GM23338 (cell line): Measurements from ENCODE around the gene ADI1. TPM values are rescaled to one million over a fixed set of nuclear protein-coding genes. Genes with fewer than 3 reads are reported as not detected.

ENCODE experiments used
- ATAC-seq: fragments of 200-7000 bp; cut with Tn5 transposase; 3 replicates; pipeline ENCODE4 v1.9.1; 2020
- DNase-seq: peaks from one replicate; pipeline ENCODE4 v3.0.0-alpha.2; 2015; ENCODE audit warnings: low spot score
- H2AFZ ChIP-seq: fragments of 200-600 bp; sonication (generic); 2 replicates; pipeline ENCODE4 v1.8.0; 2016; ENCODE audit warnings: antibody characterized with exemption, mild to moderate bottlenecking, moderate library complexity
- H3F3A ChIP-seq: fragments of 200-600 bp; sonication (generic); replicated peaks from 2 replicates; pipeline ENCODE4 v1.8.0; 2017; ENCODE audit warnings: antibody characterized with exemption, mixed run types, low read depth
- H3K27ac ChIP-seq: fragments of 200-600 bp; sonication (generic); 2 replicates; pipeline ENCODE4 v1.6.1; 2016; ENCODE audit warnings: low read depth
- H3K27me3 ChIP-seq: fragments of 200-600 bp; sonication (generic); 2 replicates; pipeline ENCODE4 v1.8.0; 2016; ENCODE audit warnings: mild to moderate bottlenecking, mixed run types, moderate library complexity; ENCODE audit not compliant: insufficient read depth
- H3K36me3 ChIP-seq: fragments of 200-600 bp; sonication (generic); 2 replicates; pipeline ENCODE4 v1.8.0; 2016; ENCODE audit warnings: mild to moderate bottlenecking; ENCODE audit not compliant: insufficient read depth
- H3K4me1 ChIP-seq: fragments of 200-600 bp; sonication (generic); 2 replicates; pipeline ENCODE4 v1.8.0; 2016; ENCODE audit warnings: mild to moderate bottlenecking, moderate library complexity; ENCODE audit not compliant: insufficient read depth
- H3K4me2 ChIP-seq: fragments of 200-600 bp; sonication (generic); 2 replicates; pipeline ENCODE4 v1.7.1; 2017; ENCODE audit warnings: mixed run types
- H3K4me3 ChIP-seq: fragments of 200-600 bp; sonication (generic); 2 replicates; pipeline ENCODE4 v1.6.1; 2016; ENCODE audit warnings: mixed run types
- H3K79me2 ChIP-seq: fragments of 200-600 bp; sonication (generic); replicated peaks from 2 replicates; pipeline ENCODE4 v1.8.0; 2017; ENCODE audit warnings: mild to moderate bottlenecking; ENCODE audit not compliant: insufficient read depth
- H3K9me2 ChIP-seq: fragments of 200-600 bp; sonication (generic); 2 replicates; pipeline ENCODE4 v1.8.0; 2017; ENCODE audit not compliant: insufficient read depth
- H4K20me1 ChIP-seq: fragments of 200-600 bp; sonication (generic); replicated peaks from 2 replicates; pipeline ENCODE4 v1.8.0; 2017; ENCODE audit warnings: mild to moderate bottlenecking; ENCODE audit not compliant: insufficient read depth
- H3K27ac Mint-ChIP-seq: 2 replicates; pipeline ENCODE4 v1.8.0; 2020; ENCODE audit warnings: inconsistent platforms, mild to moderate bottlenecking, moderate library complexity, mixed read lengths
- H3K27me3 Mint-ChIP-seq: 3 replicates; pipeline ENCODE4 v1.8.0; 2022; ENCODE audit warnings: low read depth, mild to moderate bottlenecking, moderate library complexity, mixed read lengths, inconsistent platforms; ENCODE audit not compliant: insufficient read depth, poor library complexity
- H3K36me3 Mint-ChIP-seq: 3 replicates; pipeline ENCODE4 v1.8.0; 2021; ENCODE audit warnings: low read depth, mild to moderate bottlenecking, inconsistent platforms, moderate library complexity, mixed read lengths
- H3K4me1 Mint-ChIP-seq: 3 replicates; pipeline ENCODE4 v1.8.0; 2020; ENCODE audit warnings: mild to moderate bottlenecking, inconsistent platforms, mixed read lengths
- H3K4me3 Mint-ChIP-seq: 3 replicates; pipeline ENCODE4 v1.8.0; 2021; ENCODE audit warnings: moderate library complexity, mild to moderate bottlenecking, inconsistent platforms, mixed read lengths
- H3K9me3 Mint-ChIP-seq: 3 replicates; pipeline ENCODE4 v1.8.0; 2020; ENCODE audit warnings: moderate library complexity, mild to moderate bottlenecking, inconsistent platforms, mixed read lengths
- CREB1 ChIP-seq: fragments of 250-450 bp; sonication (Bioruptor Pico); IDR thresholded peaks from 2 replicates; pipeline ENCODE4 v1.5.0; 2020; ENCODE audit warnings: low read depth, mild to moderate bottlenecking, moderate library complexity
- EZH2 ChIP-seq: fragments of 200-600 bp; sonication (generic); IDR thresholded peaks from one replicate; pipeline ENCODE4 v1.8.0; 2017; ENCODE audit warnings: antibody characterized with exemption, mild to moderate bottlenecking, low read depth; ENCODE audit not compliant: unreplicated experiment
- EZH2phosphoT487 ChIP-seq: fragments of 200-600 bp; sonication (generic); IDR thresholded peaks from one replicate; pipeline ENCODE4 v1.8.1; 2018; ENCODE audit warnings: antibody characterized with exemption; ENCODE audit not compliant: unreplicated experiment
- JUNB ChIP-seq: IDR thresholded peaks from one replicate; pipeline ENCODE4 v1.6.1; 2016; ENCODE audit warnings: antibody characterized with exemption; ENCODE audit not compliant: unreplicated experiment
- NANOG ChIP-seq: IDR thresholded peaks from 2 replicates; pipeline ENCODE4 v1.6.1; 2016; ENCODE audit warnings: antibody characterized with exemption, borderline replicate concordance
- POLR2AphosphoS5 ChIP-seq: IDR thresholded peaks from 2 replicates; pipeline ENCODE4 v1.6.1; 2016; ENCODE audit warnings: antibody characterized with exemption, low read depth
- REST ChIP-seq: IDR thresholded peaks from one replicate; pipeline ENCODE4 v1.6.1; 2018; ENCODE audit warnings: antibody characterized with exemption; ENCODE audit not compliant: unreplicated experiment
- STAT1 ChIP-seq: IDR thresholded peaks from one replicate; pipeline ENCODE4 v1.6.1; 2016; ENCODE audit warnings: antibody characterized with exemption; ENCODE audit not compliant: unreplicated experiment
- ZNF114 ChIP-seq: fragments of 250-450 bp; sonication (Bioruptor Pico); IDR thresholded peaks from 2 replicates; pipeline ENCODE4 v1.5.0; 2020; ENCODE audit warnings: mild to moderate bottlenecking, moderate library complexity
- ZNF331 ChIP-seq: fragments of 250-450 bp; sonication (Bioruptor Pico); IDR thresholded peaks from 2 replicates; pipeline ENCODE4 v1.5.0; 2020; ENCODE audit warnings: low read depth, mild to moderate bottlenecking, moderate library complexity
- ZNF462 ChIP-seq: fragments of 250-450 bp; sonication (Bioruptor Pico); IDR thresholded peaks from 2 replicates; pipeline ENCODE4 v1.5.0; 2020; ENCODE audit warnings: mild to moderate bottlenecking, moderate library complexity
- polyA plus RNA-seq: library from polyadenylated mRNA; unstranded; fragments of >200 nt; fragmentation: Nextera tagmentation; extraction: Ambion mirVana; gene quantifications from 2 replicates; pipeline ENCODE4 v1.2.1, GENCODE V29; 2016
- total RNA-seq: library from RNA; depleted of rRNA; stranded (reverse); fragments of >200 nt; shearing (Covaris generic); gene quantifications from 2 replicates; pipeline ENCODE4 v1.2.3, GENCODE V29; 2014

The ADI1 gene
- total and polyA plus RNA-seq, 2 experiments from 2014 or later = 16.3 to 31.9 TPM

GRCh38 chr2:3545788-3546478 is 26.6 kb upstream of the ADI1 start:
- H3K27ac Mint-ChIP-seq = no peak overlapping the region
- Histone ChIP-seq H4K20me1 (peaks cover 26% of the 10 kb centered on the region), H3K36me3 (peaks cover 63% of the 10 kb centered on the region), H3K27ac (no peak overlapping the region), H3K4me2 (no peak overlapping the region), H2AFZ (no peak overlapping the region), H3K27me3 (no peaks in the 10 kb centered on the region), H3K4me1 (no peaks in the 10 kb centered on the region), H3K79me2 (peaks cover 39% of the 10 kb centered on the region), H3K4me3 (no peak overlapping the region), H3K9me2 (no peaks in the 10 kb centered on the region), H3F3A (no peaks in the 10 kb centered on the region)
- TF ChIP-seq ZNF114 = no peak
- no peak for TF ChIP-seq STAT1
- TF ChIP-seq ZNF462 (CRISPR knock-in tag) = no peak
- no peak for TF ChIP-seq ZNF331 (CRISPR knock-in tag)
- DNase-seq (no peak), ATAC-seq (no peak)
- H3K4me3 Mint-ChIP-seq = no peak overlapping the region
- H3K36me3 Mint-ChIP-seq = peaks cover 96% of the 10 kb centered on the region
- no peaks in the 10 kb centered on the region for H3K4me1 Mint-ChIP-seq
- no peaks in the 10 kb centered on the region for H3K27me3 Mint-ChIP-seq
- H3K9me3 Mint-ChIP-seq = no peaks in the 10 kb centered on the region

- H3K27ac Mint-ChIP-seq = no peak overlapping the region
- peaks cover 51% of the 10 kb centered on the region for H3K36me3 ChIP-seq
- ATAC-seq = no peak
- no peak for TF ChIP-seq REST
- no peak for TF ChIP-seq EZH2
- TF ChIP-seq NANOG = no peak
- TF ChIP-seq JUNB = no peak
- no peak for TF ChIP-seq POLR2AphosphoS5
- no peak for TF ChIP-seq EZH2phosphoT487
- TF ChIP-seq CREB1 (CRISPR knock-in tag) = no peak
- no peak for TF ChIP-seq ZNF114
Observed at GRCh38 chr2:3543023-3543683, 23.8 kb upstream of the ADI1 start.

More at GRCh38 chr2:3543023-3543683, 23.8 kb upstream of the ADI1 start:
- Histone ChIP-seq H3K4me1 (no peaks in the 10 kb centered on the region), H4K20me1 (peaks cover 19% of the 10 kb centered on the region), H3K9me2 (no peaks in the 10 kb centered on the region), H3K4me2 (no peak overlapping the region), H3K4me3 (no peak overlapping the region), H3F3A (0 out of 2 replicates have a peak, but pooled peaks cover 8% of the 10 kb centered on the region), H2AFZ (no peak overlapping the region), H3K27ac (no peak overlapping the region), H3K79me2 (peaks cover 34% of the 10 kb centered on the region), H3K27me3 (no peaks in the 10 kb centered on the region)
- no peak overlapping the region for H3K4me3 Mint-ChIP-seq
- H3K27me3 Mint-ChIP-seq = peaks cover 3% of the 10 kb centered on the region
- DNase-seq = no peak
- H3K4me1 Mint-ChIP-seq = no peaks in the 10 kb centered on the region
- H3K9me3 Mint-ChIP-seq = no peaks in the 10 kb centered on the region
- H3K36me3 Mint-ChIP-seq = peaks cover 86% of the 10 kb centered on the region
